Panc1 (cell line): ENCODE data around the gene ABCG8. TPM values are rescaled to one million over a fixed set of nuclear protein-coding genes. Genes with fewer than 3 reads are reported as not detected.
A peak's percentile ranks its signal among the peaks of the same experiment; 100 is the strongest.

ENCODE experiments used
- ATAC-seq: fragments of 200-7000 bp; cut with Tn5 transposase; 2 replicates; pipeline ENCODE4 v1.9.1; 2020; ENCODE audit warnings: mild to moderate bottlenecking, moderate library complexity
- BruUV-seq: library from RNA; stranded (reverse); fragments of 400-500 nt; replicated peaks from 2 replicates; lab custom pipeline; 2021; lab: Mats Ljungman, UMichigan
- CTCF ChIA-PET: fragments of 300-600 bp; sonication (Branson Sonifier 250); formaldehyde crosslinking; loops from one replicate; lab custom pipeline; 2022; ENCODE audit warnings: antibody characterized with exemption; lab: Charles Lee
- POLR2A ChIA-PET: fragments of 300-600 bp; sonication (Branson Sonifier 250); formaldehyde crosslinking; loops from one replicate; lab custom pipeline; 2022; ENCODE audit warnings: antibody characterized with exemption; lab: Charles Lee
- DNase-seq: peaks from one replicate; pipeline ENCODE4 v3.0.0-alpha.2; 2010; ENCODE audit warnings: low read depth, low spot score
- H3K27ac ChIP-seq: 2 replicates; pipeline ENCODE4 v1.5.1; 2011; ENCODE audit warnings: mild to moderate bottlenecking, low read length, inconsistent platforms
- H3K27me3 ChIP-seq: fragments of 200-500 bp; sonication (Bioruptor generic); 2 replicates; pipeline ENCODE4 v1.6.0; 2014; ENCODE audit warnings: low read length, inconsistent platforms; ENCODE audit not compliant: control insufficient read depth, insufficient read depth
- H3K36me3 ChIP-seq: fragments of 200-500 bp; sonication (Bioruptor generic); 2 replicates; pipeline ENCODE4 v1.5.1; 2014; ENCODE audit warnings: inconsistent platforms, mild to moderate bottlenecking, low read length, moderate library complexity; ENCODE audit not compliant: control insufficient read depth, insufficient read depth
- H3K4me1 ChIP-seq: 2 replicates; pipeline ENCODE4 v1.5.1; 2011; ENCODE audit warnings: inconsistent platforms, mild to moderate bottlenecking, low read length, moderate library complexity; ENCODE audit not compliant: control insufficient read depth, insufficient read depth
- H3K4me3 ChIP-seq, 2 experiments: 2 replicates each; pipeline ENCODE4 v1.5.1; 2011 to 2012; ENCODE audit warnings: low read depth in 2 of 2, low read length in 2 of 2, mild to moderate bottlenecking in 2 of 2, inconsistent platforms in 1 of 2, moderate library complexity in 1 of 2
- H3K9me3 ChIP-seq: fragments of 200-500 bp; sonication (Bioruptor generic); 2 replicates; pipeline ENCODE4 v1.5.1; 2014; ENCODE audit warnings: low read depth, mild to moderate bottlenecking, inconsistent platforms, low read length, moderate library complexity; ENCODE audit not compliant: control insufficient read depth, insufficient read depth
- POLR2AphosphoS5 ChIP-seq: IDR thresholded peaks from 2 replicates; pipeline ENCODE4 v1.6.1; 2012; ENCODE audit warnings: mild to moderate bottlenecking, low read depth, low read length, moderate library complexity
- SIN3A ChIP-seq: IDR thresholded peaks from 2 replicates; pipeline ENCODE4 v1.6.1; 2012; ENCODE audit warnings: low read depth, mild to moderate bottlenecking, low read length, moderate library complexity, borderline replicate concordance; ENCODE audit not compliant: insufficient read depth
- TCF7L2 ChIP-seq: IDR thresholded peaks from 2 replicates; pipeline ENCODE4 v1.6.1; 2011; ENCODE audit warnings: mild to moderate bottlenecking, low read depth, low read length, inconsistent platforms
- in situ Hi-C: cut with HindIII; loops from 2 replicates; pipeline ENCODE4 v1.10.0; 2016; ENCODE audit warnings: low sequenced_read_pairs, low pct_unique_long_range_greater_than_20kb
- intact Hi-C: fragments of 100-400 bp; cut with micrococcal nuclease; formaldehyde crosslinking; loops from one replicate; pipeline ENCODE4 v1.10.0; 2022; ENCODE audit not compliant: unreplicated experiment
- total RNA-seq: library from RNA; stranded (reverse); gene quantifications from one replicate; pipeline ENCODE4 v1.2.1, GENCODE V29; 2021; ENCODE audit not compliant: unreplicated experiment
- TF ChIP-seq, protein P1 (sequence below), 2 experiments: IDR thresholded peaks; 2 replicates each; pipeline ENCODE4 v1.6.1; 2011 to 2012; ENCODE audit warnings: low read depth in 2 of 2, control low read depth in 1 of 2, low read length in 1 of 2, mild to moderate bottlenecking in 1 of 2, moderate library complexity in 1 of 2; ENCODE audit not compliant: insufficient read depth in 1 of 2
- TF ChIP-seq, protein P2 (sequence below): fragments of 450-650 bp; IDR thresholded peaks from 2 replicates; pipeline ENCODE4 v1.5.1; 2017; ENCODE audit warnings: mild to moderate bottlenecking

The ABCG8 gene
- total RNA-seq, 1 experiment from 2014 or later = 0.03 TPM

DNA sequence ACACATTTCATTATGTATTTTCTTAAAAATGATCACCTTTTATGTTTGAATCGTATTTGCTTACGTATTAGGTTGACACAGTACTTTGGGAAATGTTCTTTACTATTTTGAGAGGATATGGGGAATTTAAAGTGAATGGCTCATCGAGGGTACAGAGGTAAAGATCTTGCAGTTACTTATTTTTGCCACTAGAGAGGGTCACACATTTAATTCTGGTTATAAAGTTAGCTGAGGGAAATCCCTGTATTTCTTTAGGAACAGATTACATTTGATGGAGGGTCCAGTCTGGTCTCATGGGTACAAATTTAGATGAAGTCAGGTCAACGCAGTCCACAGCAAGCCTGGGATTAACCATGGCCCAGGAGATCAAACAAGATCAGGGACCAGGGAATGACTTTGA is 40.5 kb upstream of the ABCG8 start:
- Histone ChIP-seq H3K4me1 (no peaks in the 10 kb centered on the region), H3K9me3 (no peaks in the 10 kb centered on the region), H3K27ac (no peak overlapping the region), H3K4me3 (no peak overlapping the region), H3K27me3 (no peaks in the 10 kb centered on the region), H3K36me3 (no peaks in the 10 kb centered on the region)
- ATAC-seq (peak; percentile 63; the same call in 1 of the 2 replicates), DNase-seq (no peak)
- BruUV-seq = no TSS peak
- in situ Hi-C loops = no loop called here
- no peak for TF ChIP-seq SIN3A
- TF ChIP-seq, protein P1, sequence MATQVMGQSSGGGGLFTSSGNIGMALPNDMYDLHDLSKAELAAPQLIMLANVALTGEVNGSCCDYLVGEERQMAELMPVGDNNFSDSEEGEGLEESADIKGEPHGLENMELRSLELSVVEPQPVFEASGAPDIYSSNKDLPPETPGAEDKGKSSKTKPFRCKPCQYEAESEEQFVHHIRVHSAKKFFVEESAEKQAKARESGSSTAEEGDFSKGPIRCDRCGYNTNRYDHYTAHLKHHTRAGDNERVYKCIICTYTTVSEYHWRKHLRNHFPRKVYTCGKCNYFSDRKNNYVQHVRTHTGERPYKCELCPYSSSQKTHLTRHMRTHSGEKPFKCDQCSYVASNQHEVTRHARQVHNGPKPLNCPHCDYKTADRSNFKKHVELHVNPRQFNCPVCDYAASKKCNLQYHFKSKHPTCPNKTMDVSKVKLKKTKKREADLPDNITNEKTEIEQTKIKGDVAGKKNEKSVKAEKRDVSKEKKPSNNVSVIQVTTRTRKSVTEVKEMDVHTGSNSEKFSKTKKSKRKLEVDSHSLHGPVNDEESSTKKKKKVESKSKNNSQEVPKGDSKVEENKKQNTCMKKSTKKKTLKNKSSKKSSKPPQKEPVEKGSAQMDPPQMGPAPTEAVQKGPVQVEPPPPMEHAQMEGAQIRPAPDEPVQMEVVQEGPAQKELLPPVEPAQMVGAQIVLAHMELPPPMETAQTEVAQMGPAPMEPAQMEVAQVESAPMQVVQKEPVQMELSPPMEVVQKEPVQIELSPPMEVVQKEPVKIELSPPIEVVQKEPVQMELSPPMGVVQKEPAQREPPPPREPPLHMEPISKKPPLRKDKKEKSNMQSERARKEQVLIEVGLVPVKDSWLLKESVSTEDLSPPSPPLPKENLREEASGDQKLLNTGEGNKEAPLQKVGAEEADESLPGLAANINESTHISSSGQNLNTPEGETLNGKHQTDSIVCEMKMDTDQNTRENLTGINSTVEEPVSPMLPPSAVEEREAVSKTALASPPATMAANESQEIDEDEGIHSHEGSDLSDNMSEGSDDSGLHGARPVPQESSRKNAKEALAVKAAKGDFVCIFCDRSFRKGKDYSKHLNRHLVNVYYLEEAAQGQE (IDR thresholded peaks at IDR 0.05; ENCODE audit: insufficient read depth in 1 of 2, low read depth in 2 of 2, low read length in 1 of 2) = no peak
- TF ChIP-seq, protein P2, sequence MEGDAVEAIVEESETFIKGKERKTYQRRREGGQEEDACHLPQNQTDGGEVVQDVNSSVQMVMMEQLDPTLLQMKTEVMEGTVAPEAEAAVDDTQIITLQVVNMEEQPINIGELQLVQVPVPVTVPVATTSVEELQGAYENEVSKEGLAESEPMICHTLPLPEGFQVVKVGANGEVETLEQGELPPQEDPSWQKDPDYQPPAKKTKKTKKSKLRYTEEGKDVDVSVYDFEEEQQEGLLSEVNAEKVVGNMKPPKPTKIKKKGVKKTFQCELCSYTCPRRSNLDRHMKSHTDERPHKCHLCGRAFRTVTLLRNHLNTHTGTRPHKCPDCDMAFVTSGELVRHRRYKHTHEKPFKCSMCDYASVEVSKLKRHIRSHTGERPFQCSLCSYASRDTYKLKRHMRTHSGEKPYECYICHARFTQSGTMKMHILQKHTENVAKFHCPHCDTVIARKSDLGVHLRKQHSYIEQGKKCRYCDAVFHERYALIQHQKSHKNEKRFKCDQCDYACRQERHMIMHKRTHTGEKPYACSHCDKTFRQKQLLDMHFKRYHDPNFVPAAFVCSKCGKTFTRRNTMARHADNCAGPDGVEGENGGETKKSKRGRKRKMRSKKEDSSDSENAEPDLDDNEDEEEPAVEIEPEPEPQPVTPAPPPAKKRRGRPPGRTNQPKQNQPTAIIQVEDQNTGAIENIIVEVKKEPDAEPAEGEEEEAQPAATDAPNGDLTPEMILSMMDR = peak; percentile 63
- intact Hi-C loops = no loop called here
- ChIA-PET POLR2A (no interaction called here), CTCF (interaction anchor here (1.1 kb wide), 1 partner anchor 164 kb away, joined by 3 read pairs; no protein-coding TSS in a partner anchor)

DNA sequence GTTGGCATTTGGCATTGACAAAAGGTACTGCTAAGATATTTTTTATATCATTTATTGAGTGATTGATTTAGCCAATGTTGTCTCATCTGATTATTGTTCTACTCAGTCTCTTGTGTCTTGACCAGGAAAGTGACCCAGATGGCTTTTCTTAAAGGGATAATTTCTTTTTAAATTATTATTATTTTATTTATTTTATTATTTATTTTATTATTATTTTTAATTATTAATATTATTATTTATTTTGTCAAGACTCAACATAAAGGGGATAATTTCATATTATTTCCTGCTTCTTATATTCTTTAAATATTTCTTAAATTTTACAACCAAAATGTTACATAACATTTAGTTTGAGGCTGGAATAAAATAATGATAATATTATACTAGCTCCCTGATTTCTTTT is 37.9 kb upstream of the ABCG8 start:
- ATAC-seq = no peak
- Histone ChIP-seq H3K9me3 (no peaks in the 10 kb centered on the region), H3K27ac (no peak overlapping the region), H3K36me3 (no peaks in the 10 kb centered on the region), H3K27me3 (no peaks in the 10 kb centered on the region), H3K4me3 (no peak overlapping the region), H3K4me1 (no peaks in the 10 kb centered on the region)
- TF ChIP-seq SIN3A (no peak), POLR2AphosphoS5 (no peak), TCF7L2 (no peak)
- TF ChIP-seq, protein P2 = no peak
- no peak for DNase-seq
- no TSS peak for BruUV-seq
- ChIA-PET POLR2A (no interaction called here), CTCF (no interaction called here)
- intact Hi-C loops (no loop called here), in situ Hi-C loops (no loop called here)
